CD14-positive monocyte (primary cell): ENCODE results near the gene PIP5K1A. TPM values are rescaled to one million over a fixed set of nuclear protein-coding genes. Genes with fewer than 3 reads are reported as not detected.

Experiments used
- DNase-seq, 3 donors: peaks; one replicate each; pipeline ENCODE4 v3.0.0-alpha.2; 2011 to 2022
- H2AFZ ChIP-seq: 2 replicates; pipeline ENCODE4 v1.6.0; 2012; ENCODE audit warnings: mild to moderate bottlenecking, low read depth, low read length, inconsistent platforms; ENCODE audit not compliant: insufficient read depth, poor library complexity, severe bottlenecking
- H3K27ac ChIP-seq, 2 donors: 1 replicate in 1 of 2; 2 replicates in 1 of 2; pipeline ENCODE4 v1.5.1; 2012 to 2013; ENCODE audit warnings: low read length in 2 of 2, control low read depth in 1 of 2, inconsistent platforms in 1 of 2, low read depth in 1 of 2, mild to moderate bottlenecking in 1 of 2
- H3K27me3 ChIP-seq, 2 donors: one replicate each; pipeline versions ENCODE4 v1.6.0 to v1.6.1; 2011 to 2013; ENCODE audit warnings: low read length in 2 of 2; ENCODE audit not compliant: control insufficient read depth in 2 of 2, insufficient read depth in 2 of 2
- H3K36me3 ChIP-seq, 2 donors: replicated peaks in 1 of 2; 1 replicate in 1 of 2; 2 replicates in 1 of 2; pipeline versions ENCODE4 v1.5.1 to v1.6.1; 2012 to 2013; ENCODE audit warnings: low read length in 2 of 2, control low read depth in 1 of 2, inconsistent platforms in 1 of 2, mild to moderate bottlenecking in 1 of 2; ENCODE audit not compliant: insufficient read depth in 2 of 2, control insufficient read depth in 1 of 2
- H3K4me1 ChIP-seq, 2 donors: 1 replicate in 1 of 2; 2 replicates in 1 of 2; pipeline versions ENCODE4 v1.5.1 to v1.6.1; 2012 to 2013; ENCODE audit warnings: low read length in 2 of 2, control low read depth in 1 of 2, inconsistent platforms in 1 of 2, mild to moderate bottlenecking in 1 of 2, moderate library complexity in 1 of 2; ENCODE audit not compliant: insufficient read depth in 2 of 2, control insufficient read depth in 1 of 2
- H3K4me2 ChIP-seq: replicated peaks from 2 replicates; pipeline ENCODE3; 2012; ENCODE audit warnings: low read length, moderate library complexity, mild to moderate bottlenecking; ENCODE audit not compliant: poor library complexity, severe bottlenecking; ENCODE audit errors: extremely low read depth
- H3K4me3 ChIP-seq, 3 experiments: fragments of 200-600 bp in 1 of 3; sonication (generic) in 1 of 3; replicated peaks in 1 of 3; 1 replicate in 2 of 3; 2 replicates in 1 of 3; pipeline ENCODE4 v1.5.1; 2011 to 2013; ENCODE audit warnings: low read length in 3 of 3, mild to moderate bottlenecking in 3 of 3, control low read depth in 2 of 3, low read depth in 2 of 3, inconsistent platforms in 1 of 3, moderate library complexity in 1 of 3
- H3K79me2 ChIP-seq: 2 replicates; pipeline ENCODE4 v1.6.0; 2012; ENCODE audit warnings: mild to moderate bottlenecking, control low read depth, inconsistent platforms, low read length, moderate library complexity; ENCODE audit not compliant: insufficient read depth
- H3K9ac ChIP-seq: 2 replicates; pipeline ENCODE4 v1.6.0; 2017; ENCODE audit warnings: low read length, mild to moderate bottlenecking; ENCODE audit not compliant: insufficient read depth, poor library complexity, severe bottlenecking
- H3K9me3 ChIP-seq, 2 donors: replicated peaks in 1 of 2; 1 replicate in 1 of 2; 2 replicates in 1 of 2; pipeline versions ENCODE4 v1.5.1 to v1.6.1; 2012 to 2013; ENCODE audit warnings: low read length in 2 of 2, control low read depth in 1 of 2; ENCODE audit not compliant: control insufficient read depth in 1 of 2, insufficient read depth in 1 of 2
- H4K20me1 ChIP-seq: 2 replicates; pipeline ENCODE4 v1.6.0; 2012; ENCODE audit warnings: mild to moderate bottlenecking, low read length, control low read depth, moderate library complexity; ENCODE audit not compliant: insufficient read depth
- H3K27ac Mint-ChIP-seq, 7 donors: one replicate each; pipeline ENCODE4 v1.8.0; 2020; ENCODE audit warnings: mild to moderate bottlenecking in 7 of 7, mixed read lengths in 7 of 7, moderate library complexity in 6 of 7, inconsistent platforms in 2 of 7
- H3K27me3 Mint-ChIP-seq, 3 donors: one replicate each; pipeline ENCODE4 v1.8.0; 2021 to 2022; ENCODE audit warnings: low read depth in 3 of 3, mild to moderate bottlenecking in 3 of 3, mixed read lengths in 3 of 3, moderate library complexity in 3 of 3, inconsistent platforms in 1 of 3
- H3K36me3 Mint-ChIP-seq, 2 donors: one replicate each; pipeline ENCODE4 v1.8.0; 2020; ENCODE audit warnings: mixed read lengths in 2 of 2, inconsistent platforms in 1 of 2, mild to moderate bottlenecking in 1 of 2
- H3K4me1 Mint-ChIP-seq: one replicate; pipeline ENCODE4 v1.8.0; 2020; ENCODE audit warnings: mild to moderate bottlenecking, mixed read lengths
- H3K4me3 Mint-ChIP-seq, 2 donors: one replicate each; pipeline ENCODE4 v1.8.0; 2020; ENCODE audit warnings: mild to moderate bottlenecking in 2 of 2, mixed read lengths in 2 of 2, moderate library complexity in 1 of 2
- H3K9me3 Mint-ChIP-seq, 7 donors: one replicate each; pipeline ENCODE4 v1.8.0; 2020 to 2022; ENCODE audit warnings: mixed read lengths in 7 of 7, mild to moderate bottlenecking in 6 of 7, moderate library complexity in 6 of 7, inconsistent platforms in 2 of 7
- WGBS: methylation state at CpG from one replicate; pipeline ENCODE4 v1.1.5; 2013; ENCODE audit warnings: missing lambda C conversion rate; ENCODE audit not compliant: insufficient coverage; 5-methylcytosine and 5-hydroxymethylcytosine counted together
- intact Hi-C, 2 donors: fragments of 100-400 bp; cut with micrococcal nuclease; formaldehyde crosslinking; loops; one replicate each; pipeline versions ENCODE4 v1.15.0 to v1.15.1; 2023
- polyA plus RNA-seq, 3 donors: library from polyadenylated mRNA; depleted of rRNA in 1 of 3; unstranded in 2 of 3; stranded (reverse) in 1 of 3; fragments of 300-500 nt in 2 of 3; fragments of >200 nt in 1 of 3; fragmentation: Illumina TruSeq in 2 of 3; gene quantifications; 1 replicate in 2 of 3; 2 replicates in 1 of 3; pipeline ENCODE4 v1.2.3, GENCODE V29; 2012 to 2021
- TF ChIP-seq, protein P1 (sequence below): fragments of 200-600 bp; IDR thresholded peaks from one replicate; pipeline ENCODE4 v1.8.0; 2022; ENCODE audit warnings: antibody characterized with exemption, mild to moderate bottlenecking

PIP5K1A gene
- polyA plus RNA-seq, 3 donors: 10.8 to 47.7 (median 11.7) TPM

DNA sequence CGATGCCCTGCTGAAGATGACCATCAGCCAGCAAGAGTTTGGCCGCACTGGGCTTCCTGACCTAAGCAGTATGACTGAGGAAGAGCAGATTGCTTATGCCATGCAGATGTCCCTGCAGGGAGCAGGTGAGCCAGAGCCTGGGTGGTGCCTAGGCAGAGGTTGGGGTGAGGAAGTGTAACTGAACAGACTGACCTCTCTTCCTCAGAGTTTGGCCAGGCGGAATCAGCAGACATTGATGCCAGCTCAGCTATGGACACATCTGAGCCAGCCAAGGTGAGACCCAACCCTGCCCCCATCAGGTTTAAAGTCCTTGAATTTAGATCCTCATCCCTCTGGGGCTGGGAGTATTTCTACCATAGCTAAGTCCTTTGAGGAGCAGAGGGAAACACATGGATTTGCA is 68.0 kb downstream of the PIP5K1A start:
- intact Hi-C loops: no loop called here
- Mint-ChIP-seq H3K4me1 (peaks cover 8% of the 10 kb centered on the region), H3K9me3 (no peaks in the 10 kb centered on the region), H3K4me3 (no peak overlapping the region), H3K27me3 (no peaks in the 10 kb centered on the region), H3K36me3 (peaks cover 64 to 88% of the 10 kb centered on the region in 2 donors), H3K27ac (peak overlapping the region in 2 of 7 donors; percentile 15 to 23)
- DNase-seq: no peak
- Histone ChIP-seq H3K4me1 (peaks cover 0 to 5% of the 10 kb centered on the region in 2 donors), H3K9ac (no peak overlapping the region), H2AFZ (no peak overlapping the region), H3K9me3 (no peaks in the 10 kb centered on the region), H3K79me2 (peaks cover 17% of the 10 kb centered on the region), H3K4me3 (no peak overlapping the region), H3K27me3 (no peaks in the 10 kb centered on the region), H3K4me2 (no peak overlapping the region), H4K20me1 (peaks cover 40% of the 10 kb centered on the region), H3K36me3 (peaks cover 68 to 81% of the 10 kb centered on the region in 2 donors), H3K27ac (peak overlapping the region in 1 of 2 donors; percentile 46)
- WGBS: no CpG with 5 or more reads among the region's 3 CpGs
- TF ChIP-seq, protein P1, sequence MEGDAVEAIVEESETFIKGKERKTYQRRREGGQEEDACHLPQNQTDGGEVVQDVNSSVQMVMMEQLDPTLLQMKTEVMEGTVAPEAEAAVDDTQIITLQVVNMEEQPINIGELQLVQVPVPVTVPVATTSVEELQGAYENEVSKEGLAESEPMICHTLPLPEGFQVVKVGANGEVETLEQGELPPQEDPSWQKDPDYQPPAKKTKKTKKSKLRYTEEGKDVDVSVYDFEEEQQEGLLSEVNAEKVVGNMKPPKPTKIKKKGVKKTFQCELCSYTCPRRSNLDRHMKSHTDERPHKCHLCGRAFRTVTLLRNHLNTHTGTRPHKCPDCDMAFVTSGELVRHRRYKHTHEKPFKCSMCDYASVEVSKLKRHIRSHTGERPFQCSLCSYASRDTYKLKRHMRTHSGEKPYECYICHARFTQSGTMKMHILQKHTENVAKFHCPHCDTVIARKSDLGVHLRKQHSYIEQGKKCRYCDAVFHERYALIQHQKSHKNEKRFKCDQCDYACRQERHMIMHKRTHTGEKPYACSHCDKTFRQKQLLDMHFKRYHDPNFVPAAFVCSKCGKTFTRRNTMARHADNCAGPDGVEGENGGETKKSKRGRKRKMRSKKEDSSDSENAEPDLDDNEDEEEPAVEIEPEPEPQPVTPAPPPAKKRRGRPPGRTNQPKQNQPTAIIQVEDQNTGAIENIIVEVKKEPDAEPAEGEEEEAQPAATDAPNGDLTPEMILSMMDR: no peak

DNA sequence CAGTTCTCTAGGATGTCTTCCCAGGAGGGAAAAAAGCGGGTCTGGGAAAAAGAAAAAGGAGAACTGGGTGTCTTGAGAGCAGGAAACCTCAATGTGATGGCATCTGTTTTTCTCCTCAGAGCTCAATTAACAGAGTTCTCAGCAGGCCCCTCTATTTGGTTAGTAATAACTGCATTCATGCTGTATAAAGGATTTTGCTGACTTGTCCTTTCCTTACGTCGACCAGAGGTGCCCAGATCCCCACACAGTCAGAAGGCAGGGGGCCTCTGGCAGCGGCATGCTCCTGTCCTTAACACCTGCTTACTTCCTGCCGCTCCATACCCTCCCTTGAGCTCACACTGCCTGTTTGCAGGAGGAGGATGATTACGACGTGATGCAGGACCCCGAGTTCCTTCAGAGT is 68.5 kb downstream of the PIP5K1A start:
- Mint-ChIP-seq H3K27me3 (no peaks in the 10 kb centered on the region), H3K27ac (peak overlapping the region in 2 of 7 donors; percentile 15 to 36), H3K4me1 (peaks cover 8% of the 10 kb centered on the region), H3K36me3 (peaks cover 67 to 87% of the 10 kb centered on the region in 2 donors), H3K4me3 (no peak overlapping the region), H3K9me3 (no peaks in the 10 kb centered on the region)
- Histone ChIP-seq H3K4me3 (no peak overlapping the region), H3K27me3 (no peaks in the 10 kb centered on the region), H3K4me1 (peaks cover 0 to 5% of the 10 kb centered on the region in 2 donors), H3K36me3 (peaks cover 63 to 80% of the 10 kb centered on the region in 2 donors), H3K4me2 (no peak overlapping the region), H3K9ac (no peak overlapping the region), H3K27ac (peak overlapping the region in 1 of 2 donors; percentile 46), H3K9me3 (no peaks in the 10 kb centered on the region), H3K79me2 (peaks cover 12% of the 10 kb centered on the region), H2AFZ (no peak overlapping the region), H4K20me1 (peaks cover 35% of the 10 kb centered on the region)
- DNase-seq: no peak
- TF ChIP-seq, protein P1: no peak
- 86% methylated on average over 5 of the region's 8 CpGs for WGBS
- intact Hi-C loops: no loop called here
